ENCODE data around the gene CDK2AP2.

The CDK2AP2 gene

GRCh38 chr11:67500831-67501715, 6.9 kb downstream of the CDK2AP2 start:
- no peak overlapping the region for H3K27ac ChIP-seq (ENCODE audit: poor library complexity, severe bottlenecking)
- peaks cover 4% of the 10 kb centered on the region for H3K4me1 ChIP-seq (ENCODE audit: insufficient read depth, poor library complexity, severe bottlenecking)
- H3K36me3 ChIP-seq (ENCODE audit: low read depth): peaks cover 18% of the 10 kb centered on the region
- DNase-seq (ENCODE audit: low spot score) (no peak), ATAC-seq (ENCODE audit: low read depth) (no peak)
- no peaks in the 10 kb centered on the region for H3K9me3 ChIP-seq (ENCODE audit: severe bottlenecking)
- H3K27me3 ChIP-seq (ENCODE audit: insufficient read depth, poor library complexity, severe bottlenecking): no peaks in the 10 kb centered on the region
- no peak overlapping the region for H3K4me3 ChIP-seq (ENCODE audit: severe bottlenecking)
- TF ChIP-seq, protein P1, sequence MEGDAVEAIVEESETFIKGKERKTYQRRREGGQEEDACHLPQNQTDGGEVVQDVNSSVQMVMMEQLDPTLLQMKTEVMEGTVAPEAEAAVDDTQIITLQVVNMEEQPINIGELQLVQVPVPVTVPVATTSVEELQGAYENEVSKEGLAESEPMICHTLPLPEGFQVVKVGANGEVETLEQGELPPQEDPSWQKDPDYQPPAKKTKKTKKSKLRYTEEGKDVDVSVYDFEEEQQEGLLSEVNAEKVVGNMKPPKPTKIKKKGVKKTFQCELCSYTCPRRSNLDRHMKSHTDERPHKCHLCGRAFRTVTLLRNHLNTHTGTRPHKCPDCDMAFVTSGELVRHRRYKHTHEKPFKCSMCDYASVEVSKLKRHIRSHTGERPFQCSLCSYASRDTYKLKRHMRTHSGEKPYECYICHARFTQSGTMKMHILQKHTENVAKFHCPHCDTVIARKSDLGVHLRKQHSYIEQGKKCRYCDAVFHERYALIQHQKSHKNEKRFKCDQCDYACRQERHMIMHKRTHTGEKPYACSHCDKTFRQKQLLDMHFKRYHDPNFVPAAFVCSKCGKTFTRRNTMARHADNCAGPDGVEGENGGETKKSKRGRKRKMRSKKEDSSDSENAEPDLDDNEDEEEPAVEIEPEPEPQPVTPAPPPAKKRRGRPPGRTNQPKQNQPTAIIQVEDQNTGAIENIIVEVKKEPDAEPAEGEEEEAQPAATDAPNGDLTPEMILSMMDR (IDR thresholded peaks at IDR 0.05; ENCODE audit: poor library complexity, severe bottlenecking): no peak

GRCh38 chr11:67500484-67500821, 7.5 kb downstream of the CDK2AP2 start:
- DNase-seq (ENCODE audit: low spot score) (no peak), ATAC-seq (ENCODE audit: low read depth) (no peak)
- H3K36me3 ChIP-seq (ENCODE audit: low read depth): peaks cover 18% of the 10 kb centered on the region

DNA sequence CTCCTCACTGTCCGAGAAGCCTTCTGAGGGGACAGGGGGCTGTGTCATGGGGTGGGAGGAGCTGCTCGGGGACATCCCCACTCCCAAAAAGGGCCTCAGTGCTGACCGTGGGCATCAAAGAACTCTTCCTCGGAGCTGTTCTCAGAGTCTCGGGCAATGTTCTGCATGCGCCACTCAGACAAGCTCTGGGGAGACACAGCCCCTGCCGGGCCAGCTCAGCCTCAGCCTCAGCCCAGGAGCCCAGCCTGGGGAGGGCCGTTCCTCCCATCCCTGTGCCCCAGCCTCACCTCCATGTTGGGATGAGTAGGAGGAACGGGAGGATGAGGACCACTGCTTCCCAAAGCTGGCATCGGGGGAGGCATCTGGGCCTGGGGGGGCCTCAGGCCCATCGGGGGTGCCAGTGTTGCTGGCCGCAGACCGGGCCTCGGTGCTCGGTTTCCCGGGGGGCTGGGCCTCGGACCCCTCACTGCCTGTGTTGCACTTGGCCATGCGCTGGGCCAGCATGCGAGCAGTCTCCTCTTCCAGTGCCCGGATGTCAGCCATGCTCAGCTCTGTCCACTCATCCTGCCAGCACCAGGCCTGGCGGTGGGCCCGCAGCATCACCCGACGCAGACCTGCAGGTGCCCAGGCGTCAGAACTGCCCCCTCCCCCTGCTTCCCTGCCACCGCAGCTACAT, 8.0 kb downstream of the CDK2AP2 start:
- ATAC-seq (ENCODE audit: low read depth): no peak
- peaks cover 22% of the 10 kb centered on the region for H3K36me3 ChIP-seq (ENCODE audit: low read depth)
- H3K9me3 ChIP-seq (ENCODE audit: severe bottlenecking): no peaks in the 10 kb centered on the region
- no peak overlapping the region for H3K27ac ChIP-seq (ENCODE audit: poor library complexity, severe bottlenecking)
- H3K27me3 ChIP-seq (ENCODE audit: insufficient read depth, poor library complexity, severe bottlenecking): no peaks in the 10 kb centered on the region
- H3K4me1 ChIP-seq (ENCODE audit: insufficient read depth, poor library complexity, severe bottlenecking): no peaks in the 10 kb centered on the region
- DNase-seq (ENCODE audit: low spot score): no peak
- no peak overlapping the region for H3K4me3 ChIP-seq (ENCODE audit: severe bottlenecking)
- TF ChIP-seq, protein P1 (IDR thresholded peaks at IDR 0.05; ENCODE audit: poor library complexity, severe bottlenecking): no peak

More at GRCh38 chr11:67500484-67500821, 7.5 kb downstream of the CDK2AP2 start:
- no peaks in the 10 kb centered on the region for H3K27me3 ChIP-seq (ENCODE audit: insufficient read depth, poor library complexity, severe bottlenecking)
- H3K27ac ChIP-seq (ENCODE audit: poor library complexity, severe bottlenecking): no peak overlapping the region
- H3K4me3 ChIP-seq (ENCODE audit: severe bottlenecking): no peak overlapping the region
- TF ChIP-seq, protein P1 (IDR thresholded peaks at IDR 0.05; ENCODE audit: poor library complexity, severe bottlenecking): no peak
- H3K4me1 ChIP-seq (ENCODE audit: insufficient read depth, poor library complexity, severe bottlenecking): peaks cover 1% of the 10 kb centered on the region
- no peaks in the 10 kb centered on the region for H3K9me3 ChIP-seq (ENCODE audit: severe bottlenecking)

- Histone ChIP-seq H3K4me3 (ENCODE audit: severe bottlenecking) (no peak overlapping the region), H3K27ac (ENCODE audit: poor library complexity, severe bottlenecking) (no peak overlapping the region), H3K36me3 (ENCODE audit: low read depth) (peaks cover 25% of the 10 kb centered on the region), H3K9me3 (ENCODE audit: severe bottlenecking) (no peaks in the 10 kb centered on the region), H3K4me1 (ENCODE audit: insufficient read depth, poor library complexity, severe bottlenecking) (no peaks in the 10 kb centered on the region), H3K27me3 (ENCODE audit: insufficient read depth, poor library complexity, severe bottlenecking) (no peaks in the 10 kb centered on the region)
- TF ChIP-seq, protein P1 (IDR thresholded peaks at IDR 0.05; ENCODE audit: poor library complexity, severe bottlenecking): no peak
- ATAC-seq (ENCODE audit: low read depth) (no peak), DNase-seq (ENCODE audit: low spot score) (peak; percentile 72)
Observed at GRCh38 chr11:67498544-67498972, 9.4 kb downstream of the CDK2AP2 start.
